PC-9 (cell line): ENCODE data around the gene CMTM5.

Source experiments
- EZH2 ChIP-seq: fragments of 200-600 bp; sonication (generic); IDR thresholded peaks from 2 replicates; pipeline ENCODE4 v1.8.0; 2017; ENCODE audit warnings: antibody characterized with exemption, low read depth
- TF ChIP-seq, protein P1 (sequence below): fragments of 200-600 bp; sonication (generic); conservative IDR thresholded peaks from 2 replicates; pipeline ENCODE4 v1.6.1; 2017; ENCODE audit warnings: mixed run types, antibody characterized with exemption, mild to moderate bottlenecking, moderate library complexity

DNA sequence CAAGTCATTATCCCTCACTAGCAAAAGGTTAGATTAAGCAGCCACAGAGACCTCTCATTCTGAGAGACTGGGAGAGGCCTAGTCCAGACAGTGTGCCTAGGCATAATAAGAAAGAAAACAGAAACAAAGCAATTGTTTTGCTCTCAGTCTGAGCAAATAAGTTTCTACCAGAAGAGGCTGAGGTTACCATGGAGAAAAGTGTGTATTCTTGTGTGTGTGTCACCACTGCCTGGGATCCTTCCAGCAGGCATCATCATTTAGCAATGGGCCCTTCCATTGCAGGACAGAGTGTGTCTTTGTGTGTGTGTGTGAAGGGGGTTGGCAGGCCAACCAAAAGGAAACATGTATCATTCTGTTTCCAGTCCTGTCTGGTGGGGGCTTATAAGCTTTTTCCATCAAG, 15.5 kb upstream of the CMTM5 start:
- TF ChIP-seq, protein P1, sequence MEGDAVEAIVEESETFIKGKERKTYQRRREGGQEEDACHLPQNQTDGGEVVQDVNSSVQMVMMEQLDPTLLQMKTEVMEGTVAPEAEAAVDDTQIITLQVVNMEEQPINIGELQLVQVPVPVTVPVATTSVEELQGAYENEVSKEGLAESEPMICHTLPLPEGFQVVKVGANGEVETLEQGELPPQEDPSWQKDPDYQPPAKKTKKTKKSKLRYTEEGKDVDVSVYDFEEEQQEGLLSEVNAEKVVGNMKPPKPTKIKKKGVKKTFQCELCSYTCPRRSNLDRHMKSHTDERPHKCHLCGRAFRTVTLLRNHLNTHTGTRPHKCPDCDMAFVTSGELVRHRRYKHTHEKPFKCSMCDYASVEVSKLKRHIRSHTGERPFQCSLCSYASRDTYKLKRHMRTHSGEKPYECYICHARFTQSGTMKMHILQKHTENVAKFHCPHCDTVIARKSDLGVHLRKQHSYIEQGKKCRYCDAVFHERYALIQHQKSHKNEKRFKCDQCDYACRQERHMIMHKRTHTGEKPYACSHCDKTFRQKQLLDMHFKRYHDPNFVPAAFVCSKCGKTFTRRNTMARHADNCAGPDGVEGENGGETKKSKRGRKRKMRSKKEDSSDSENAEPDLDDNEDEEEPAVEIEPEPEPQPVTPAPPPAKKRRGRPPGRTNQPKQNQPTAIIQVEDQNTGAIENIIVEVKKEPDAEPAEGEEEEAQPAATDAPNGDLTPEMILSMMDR: no peak
- no peak for TF ChIP-seq EZH2
